Endothelial cell of umbilical vein (primary cell): Measurements from ENCODE around the gene HOXB6. TPM values are rescaled to one million over a fixed set of nuclear protein-coding genes. Genes with fewer than 3 reads are reported as not detected.
A peak's percentile ranks its signal among the peaks of the same experiment; 100 is the strongest.

Experiments used
- BruUV-seq: library from RNA; stranded (reverse); fragments of 400-500 nt; replicated peaks from 2 replicates; lab custom pipeline; 2021; lab: Mats Ljungman, UMichigan
- CTCF ChIA-PET: fragments of 300-600, 350-600 bp; sonication (Branson Sonifier 250); formaldehyde crosslinking; loops from one replicate; lab custom pipeline; 2021; ENCODE audit warnings: antibody characterized with exemption, inconsistent platforms; lab: Charles Lee
- POLR2A ChIA-PET: fragments of 300-600, 350-600 bp; sonication (Branson Sonifier 250); formaldehyde crosslinking; loops from one replicate; lab custom pipeline; 2021; ENCODE audit warnings: antibody characterized with exemption, inconsistent platforms; lab: Charles Lee
- DNase-seq: peaks from one replicate; pipeline ENCODE4 v3.0.0-alpha.2; 2011; ENCODE audit warnings: low read depth, low spot score
- FAIRE-seq: peaks from 2 replicates; lab custom pipeline; 2011; peaks lifted over from hg19 to GRCh38; lab: Jason Lieb, UNC
- H2AFZ ChIP-seq: 2 replicates; pipeline ENCODE4 v1.6.0; 2012; ENCODE audit warnings: low read depth, low read length, control low read depth, inconsistent platforms
- H3K27ac ChIP-seq: 2 replicates; pipeline ENCODE4 v1.5.1; 2011; ENCODE audit warnings: low read depth, mild to moderate bottlenecking, control low read depth, low read length, moderate library complexity; ENCODE audit not compliant: insufficient read depth
- H3K27me3 ChIP-seq, 2 experiments: 2 replicates each; pipeline versions ENCODE4 v1.6.0 to v1.6.1; 2011; ENCODE audit warnings: low read length in 2 of 2, mixed read lengths in 1 of 2; ENCODE audit not compliant: control insufficient read depth in 2 of 2, insufficient read depth in 2 of 2
- H3K36me3 ChIP-seq, 2 experiments: 2 replicates in 1 of 2; 3 replicates in 1 of 2; pipeline ENCODE4 v1.5.1; 2011; ENCODE audit warnings: low read length in 2 of 2, mild to moderate bottlenecking in 1 of 2, moderate library complexity in 1 of 2; ENCODE audit not compliant: control insufficient read depth in 2 of 2, insufficient read depth in 2 of 2; ENCODE audit errors: extremely low read depth in 1 of 2
- H3K4me1 ChIP-seq: 3 replicates; pipeline ENCODE4 v1.5.1; 2011; ENCODE audit warnings: mild to moderate bottlenecking, low read length; ENCODE audit not compliant: control insufficient read depth, insufficient read depth; ENCODE audit errors: extremely low read depth
- H3K4me2 ChIP-seq: 2 replicates; pipeline ENCODE4 v1.6.1; 2011; ENCODE audit warnings: low read length, control low read depth, mixed read lengths; ENCODE audit not compliant: insufficient read depth
- H3K4me3 ChIP-seq, 3 experiments: fragments of 200-600 bp in 1 of 3; sonication (generic), shearing (Covaris generic) in 1 of 3; replicated peaks in 1 of 3; 2 replicates each; pipeline ENCODE4 v1.5.1; 2011 to 2016; ENCODE audit warnings: control low read depth in 3 of 3, low read length in 3 of 3, mild to moderate bottlenecking in 2 of 3, inconsistent platforms in 1 of 3, low read depth in 1 of 3, moderate library complexity in 1 of 3; ENCODE audit not compliant: insufficient read depth in 1 of 3
- H3K79me2 ChIP-seq: 2 replicates; pipeline ENCODE4 v1.6.0; 2012; ENCODE audit warnings: low read length, inconsistent platforms; ENCODE audit not compliant: control insufficient read depth, insufficient read depth
- H3K9ac ChIP-seq: replicated peaks from 2 replicates; pipeline ENCODE3; 2011; ENCODE audit warnings: low read length, control low read depth; ENCODE audit not compliant: insufficient read depth; ENCODE audit errors: extremely low read depth
- H3K9me1 ChIP-seq: replicated peaks from 3 replicates; pipeline ENCODE4 v1.6.0; 2011; ENCODE audit warnings: mild to moderate bottlenecking, low read length; ENCODE audit not compliant: control insufficient read depth, insufficient read depth; ENCODE audit errors: extremely low read depth
- H3K9me3 ChIP-seq: replicated peaks from 2 replicates; pipeline ENCODE4 v1.5.1; 2012; ENCODE audit warnings: low read length, inconsistent platforms; ENCODE audit not compliant: control insufficient read depth, insufficient read depth
- H4K20me1 ChIP-seq: replicated peaks from 2 replicates; pipeline ENCODE3; 2011; ENCODE audit warnings: mild to moderate bottlenecking, low read length; ENCODE audit not compliant: control insufficient read depth, insufficient read depth; ENCODE audit errors: extremely low read depth
- CTCF ChIP-seq, 2 donors: IDR thresholded peaks; 1 replicate in 1 of 2; 2 replicates in 1 of 2; pipeline ENCODE4 v1.5.1; 2011; ENCODE audit warnings: low read length in 2 of 2, mild to moderate bottlenecking in 2 of 2, moderate library complexity in 2 of 2, control low read depth in 1 of 2, inconsistent platforms in 1 of 2, low read depth in 1 of 2; ENCODE audit not compliant: insufficient read depth in 1 of 2; ENCODE audit errors: extremely low read depth in 1 of 2
- EZH2 ChIP-seq: IDR thresholded peaks from 2 replicates; pipeline ENCODE4 v1.6.1; 2012; ENCODE audit warnings: borderline replicate concordance, low read depth, mild to moderate bottlenecking, moderate library complexity, low read length, inconsistent platforms; ENCODE audit not compliant: severe bottlenecking
- FOS ChIP-seq: IDR thresholded peaks from 2 replicates; pipeline ENCODE4 v1.6.1; 2011; ENCODE audit warnings: mild to moderate bottlenecking, low read length, moderate library complexity, borderline replicate concordance; ENCODE audit not compliant: insufficient read depth
- GATA2 ChIP-seq: IDR thresholded peaks from 2 replicates; pipeline ENCODE4 v1.7.0; 2011; ENCODE audit warnings: low read depth, mild to moderate bottlenecking, moderate library complexity, mixed read lengths, low read length; ENCODE audit not compliant: insufficient read length, insufficient read depth
- JUN ChIP-seq: IDR thresholded peaks from 2 replicates; pipeline ENCODE4 v1.6.1; 2011; ENCODE audit warnings: borderline replicate concordance, low read depth; ENCODE audit not compliant: insufficient read length, insufficient read depth
- MAX ChIP-seq: IDR thresholded peaks from 2 replicates; pipeline ENCODE4 v1.6.1; 2011; ENCODE audit not compliant: insufficient read depth, insufficient read length
- POLR2A ChIP-seq: IDR thresholded peaks from 2 replicates; pipeline ENCODE4 v1.6.1; 2012; ENCODE audit warnings: low read depth, mild to moderate bottlenecking, control low read depth, low read length
- POLR2AphosphoS5 ChIP-seq: IDR thresholded peaks from 2 replicates; pipeline ENCODE4 v1.6.1; 2012; ENCODE audit warnings: low read depth, mild to moderate bottlenecking, control low read depth, low read length, moderate library complexity; ENCODE audit not compliant: insufficient read depth
- dilution Hi-C: fragments of 300-500 bp; cut with MboI; formaldehyde crosslinking; loops from one replicate; pipeline ENCODE4 v1.15.0; 2019; ENCODE audit warnings: low sequenced_read_pairs; ENCODE audit not compliant: extremely low pct_ligation_motif_present
- intact Hi-C: fragments of 100-400 bp; cut with micrococcal nuclease; formaldehyde crosslinking; loops from one replicate; pipeline ENCODE4 v1.10.0; 2022
- polyA plus RNA-seq, 4 experiments: library from polyadenylated mRNA; depleted of rRNA in 3 of 4; stranded (reverse) in 3 of 4; unstranded in 1 of 4; fragments of >200 nt; gene quantifications; 2 replicates each; pipeline versions ENCODE4 v1.2.1 to v1.2.3, GENCODE V29; 2011 to 2012; ENCODE audit warnings: missing spikeins in 1 of 4
- total RNA-seq: library from RNA; stranded (reverse); gene quantifications from 2 replicates; pipeline ENCODE4 v1.2.3, GENCODE V29; 2021

HOXB6 gene
- total and polyA plus RNA-seq, 2 donors (not counting 3 experiments of a cell fraction or from before 2014, with no cell fraction given), result 8.8 to 24.0 TPM

GRCh38 chr17:48554412-48555257, 50.2 kb downstream of the HOXB6 start:
- Histone ChIP-seq H3K27ac (no peak overlapping the region), H3K27me3 (no peaks in the 10 kb centered on the region), H2AFZ (no peak overlapping the region), H3K4me1 (peaks cover 28% of the 10 kb centered on the region), H3K9ac (no peak overlapping the region), H3K4me2 (peak overlapping the region; percentile 32), H3K9me1 (no peaks in the 10 kb centered on the region), H3K79me2 (peaks cover 58% of the 10 kb centered on the region), H3K36me3 (peaks cover 10 to 14% of the 10 kb centered on the region in 2 experiments), H3K9me3 (no peaks in the 10 kb centered on the region), H4K20me1 (no peaks in the 10 kb centered on the region), H3K4me3 (no peak overlapping the region)
- intact Hi-C loops, result no loop called here
- ChIA-PET POLR2A (interaction anchor here (0.8 to 1.1 kb wide), 2 partner anchors 13 to 28 kb away, joined by 3 to 4 read pairs; no protein-coding TSS in a partner anchor), CTCF (interaction anchor here (0.9 to 3.7 kb wide), 8 partner anchors 10 to 339 kb away, joined by 3 to 23 read pairs (median 4); no protein-coding TSS in a partner anchor)
- TF ChIP-seq GATA2 (no peak), JUN (no peak), CTCF (IDR thresholded peaks at IDR 0.05; ENCODE audit: extremely low read depth in 1 of 2, insufficient read depth in 1 of 2, low read depth in 1 of 2, low read length in 2 of 2) (no peak), POLR2A (no peak), FOS (no peak), EZH2 (no peak), MAX (no peak), POLR2AphosphoS5 (no peak)
- dilution Hi-C loops, result no loop called here
- FAIRE-seq (no peak), DNase-seq (no peak)
- no TSS peak for BruUV-seq
